ENCODE data around the gene ABCA7.

Gene ABCA7

DNA sequence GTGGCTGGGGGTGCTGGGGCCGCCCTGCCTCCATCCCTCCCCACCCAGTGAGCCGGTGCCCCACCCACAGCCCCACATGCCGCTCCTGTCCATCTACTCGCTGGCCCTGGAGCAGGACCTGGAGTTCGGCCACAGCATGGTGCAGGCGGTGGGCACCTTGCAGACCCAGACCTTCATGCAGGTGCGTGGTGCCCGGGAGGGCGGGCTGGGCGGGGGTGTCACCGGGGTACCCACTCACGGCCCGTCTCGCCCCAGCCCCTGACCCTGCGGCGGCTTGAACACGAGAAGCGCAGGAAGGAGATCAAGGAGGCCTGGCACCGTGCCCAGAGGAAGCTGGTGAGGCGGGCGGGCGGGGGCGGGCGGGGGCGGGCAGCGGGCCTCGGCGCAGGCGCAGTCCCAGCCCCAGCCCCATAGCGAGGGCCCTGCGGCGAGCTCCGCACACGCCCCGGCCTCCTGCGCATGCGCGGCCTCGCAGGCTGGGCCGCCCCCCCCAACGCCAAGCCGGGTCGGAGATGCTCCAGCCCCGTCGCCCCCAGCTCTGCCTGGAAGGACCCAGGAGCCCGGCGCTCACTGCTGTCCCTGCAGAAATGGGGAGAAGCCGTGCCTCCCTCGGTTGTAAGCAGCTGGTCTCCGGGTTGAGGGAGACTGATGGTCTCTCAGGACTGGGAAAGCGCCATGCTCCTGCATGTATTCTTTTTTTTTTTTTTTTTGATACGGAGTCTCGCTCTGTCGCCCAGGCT lies 34.8 kb downstream of the ABCA7 start:
- peak; percentile 91 to 92 for DNase-seq

DNA sequence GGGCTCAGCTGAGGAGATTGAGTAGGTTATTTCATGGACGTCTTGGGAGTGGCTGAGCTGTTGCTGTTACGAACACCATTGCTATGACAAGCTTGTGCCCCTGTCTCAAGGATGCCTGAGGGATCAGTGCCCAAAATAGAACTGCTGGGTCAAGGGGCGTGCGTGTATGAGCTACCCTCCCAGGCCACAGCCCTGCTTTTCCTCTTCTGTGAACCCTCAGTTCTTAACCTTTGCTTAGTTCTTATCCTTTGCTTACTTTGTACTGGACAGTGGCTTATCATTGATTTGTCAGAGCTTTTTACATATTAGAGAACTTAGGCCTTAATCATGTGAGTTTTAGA lies 36.1 kb downstream of the ABCA7 start:
- no peak for DNase-seq

DNA sequence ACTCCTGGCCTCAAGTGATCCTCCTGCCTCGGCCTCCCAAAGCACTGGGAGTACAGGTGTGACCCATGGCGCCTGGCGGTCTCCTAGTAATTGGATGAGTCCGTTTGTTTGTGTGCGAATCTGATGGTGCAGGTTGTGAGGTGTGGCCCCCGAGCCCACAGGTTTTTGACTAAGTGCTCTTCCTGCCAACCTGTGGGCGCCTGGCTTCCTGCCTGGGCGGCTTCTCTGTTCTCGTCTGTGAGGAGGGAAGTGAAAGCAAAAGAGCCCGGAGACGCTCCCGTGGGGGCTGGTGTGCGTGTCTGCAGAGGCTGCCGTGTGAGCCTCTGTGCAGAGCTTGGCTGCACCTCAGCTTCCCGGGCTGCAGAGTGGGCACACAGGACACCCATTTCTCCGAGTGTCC lies 37.0 kb downstream of the ABCA7 start:
- peak; percentile 89 to 93 for DNase-seq

DNA sequence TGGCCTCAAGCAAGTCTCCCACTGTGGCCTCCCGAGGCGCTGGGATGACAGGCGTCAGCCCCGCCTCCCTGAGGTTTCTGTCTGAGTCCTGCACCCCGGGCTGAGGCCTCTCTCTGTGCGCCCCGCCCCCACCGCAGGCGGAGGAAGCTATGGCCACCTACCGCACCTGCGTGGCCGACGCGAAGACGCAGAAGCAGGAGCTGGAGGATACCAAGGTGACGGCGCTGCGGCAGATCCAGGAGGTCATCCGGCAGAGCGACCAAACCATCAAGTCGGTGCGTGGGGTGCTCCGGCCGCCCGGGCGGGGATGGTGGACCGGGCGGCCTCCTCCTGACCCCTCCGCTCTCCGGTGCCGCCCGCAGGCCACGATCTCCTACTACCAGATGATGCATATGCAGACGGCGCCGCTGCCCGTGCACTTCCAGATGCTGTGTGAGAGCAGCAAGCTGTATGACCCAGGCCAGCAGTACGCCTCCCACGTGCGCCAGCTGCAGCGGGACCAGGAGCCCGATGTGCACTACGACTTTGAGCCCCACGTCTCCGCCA lies 39.7 kb downstream of the ABCA7 start:
- no peak for DNase-seq

DNA sequence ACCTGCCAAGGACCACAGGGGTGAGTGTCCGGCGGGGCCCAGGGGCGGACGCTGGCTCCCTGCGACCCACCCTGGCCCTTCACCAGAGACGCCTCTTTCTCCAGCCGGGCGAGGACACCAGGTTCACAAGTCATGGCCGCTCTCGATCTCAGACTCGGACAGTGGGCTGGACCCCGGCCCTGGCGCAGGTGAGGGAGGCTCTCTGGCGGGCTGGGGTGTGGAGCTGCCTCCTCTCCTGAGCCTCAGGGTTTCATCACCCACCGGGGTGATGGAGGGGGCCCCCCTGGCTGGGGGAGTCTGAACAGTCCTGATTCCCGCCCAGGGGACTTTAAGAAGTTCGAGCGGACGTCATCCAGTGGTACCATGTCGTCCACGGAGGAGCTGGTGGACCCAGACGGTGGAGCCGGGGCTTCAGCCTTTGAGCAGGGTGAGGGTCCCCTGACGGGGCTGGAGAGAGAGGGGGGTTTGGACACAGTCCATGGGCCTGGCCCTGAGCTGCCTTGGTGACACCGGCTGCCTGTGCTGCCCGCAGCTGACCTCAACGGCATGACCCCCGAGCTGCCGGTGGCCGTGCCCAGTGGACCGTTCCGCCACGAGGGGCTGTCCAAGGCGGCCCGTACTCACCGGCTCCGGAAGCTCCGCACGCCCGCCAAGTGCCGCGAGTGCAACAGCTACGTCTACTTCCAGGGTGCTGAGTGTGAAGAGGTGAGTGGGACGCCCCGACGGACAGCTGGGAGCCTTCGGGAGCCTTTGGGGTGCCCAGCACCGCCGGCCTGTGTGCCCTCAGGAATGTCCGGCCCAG lies 40.7 kb downstream of the ABCA7 start:
- DNase-seq = no peak

DNA sequence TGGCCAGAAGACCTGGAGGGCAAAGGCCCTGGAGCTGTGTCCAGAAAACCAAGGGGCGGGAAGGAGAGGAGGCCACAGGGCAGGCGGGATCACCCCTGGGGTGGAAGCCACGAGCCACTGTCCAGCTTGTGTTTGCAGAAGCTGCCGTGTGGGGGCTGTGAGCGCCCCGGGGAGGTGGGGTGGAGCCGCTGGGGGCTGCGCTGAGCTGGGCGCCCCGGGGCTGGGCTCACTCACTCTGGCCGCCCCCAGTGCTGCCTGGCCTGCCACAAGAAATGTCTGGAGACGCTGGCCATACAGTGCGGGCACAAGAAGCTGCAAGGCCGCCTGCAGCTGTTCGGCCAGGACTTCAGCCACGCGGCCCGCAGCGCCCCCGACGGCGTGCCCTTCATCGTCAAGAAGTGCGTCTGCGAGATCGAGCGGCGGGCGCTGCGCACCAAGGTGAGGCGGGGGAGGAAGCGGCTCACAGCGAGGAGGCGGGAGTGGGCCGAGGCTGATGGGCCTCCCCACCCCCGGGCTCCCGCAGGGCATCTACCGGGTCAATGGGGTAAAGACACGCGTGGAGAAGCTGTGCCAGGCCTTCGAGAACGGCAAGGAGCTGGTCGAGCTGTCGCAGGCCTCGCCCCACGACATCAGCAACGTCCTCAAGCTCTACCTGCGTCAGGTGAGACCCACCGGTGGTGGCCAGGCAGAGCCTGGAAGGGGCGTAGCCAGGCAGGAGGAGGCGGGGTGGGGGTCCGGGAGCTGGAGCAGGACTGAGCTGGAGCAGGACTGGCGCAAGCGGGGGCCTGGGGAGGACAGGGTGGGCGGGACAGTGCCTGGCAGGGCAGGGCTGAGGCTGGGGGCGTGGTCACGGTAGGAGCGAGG lies 41.6 kb downstream of the ABCA7 start:
- no peak for DNase-seq

DNA sequence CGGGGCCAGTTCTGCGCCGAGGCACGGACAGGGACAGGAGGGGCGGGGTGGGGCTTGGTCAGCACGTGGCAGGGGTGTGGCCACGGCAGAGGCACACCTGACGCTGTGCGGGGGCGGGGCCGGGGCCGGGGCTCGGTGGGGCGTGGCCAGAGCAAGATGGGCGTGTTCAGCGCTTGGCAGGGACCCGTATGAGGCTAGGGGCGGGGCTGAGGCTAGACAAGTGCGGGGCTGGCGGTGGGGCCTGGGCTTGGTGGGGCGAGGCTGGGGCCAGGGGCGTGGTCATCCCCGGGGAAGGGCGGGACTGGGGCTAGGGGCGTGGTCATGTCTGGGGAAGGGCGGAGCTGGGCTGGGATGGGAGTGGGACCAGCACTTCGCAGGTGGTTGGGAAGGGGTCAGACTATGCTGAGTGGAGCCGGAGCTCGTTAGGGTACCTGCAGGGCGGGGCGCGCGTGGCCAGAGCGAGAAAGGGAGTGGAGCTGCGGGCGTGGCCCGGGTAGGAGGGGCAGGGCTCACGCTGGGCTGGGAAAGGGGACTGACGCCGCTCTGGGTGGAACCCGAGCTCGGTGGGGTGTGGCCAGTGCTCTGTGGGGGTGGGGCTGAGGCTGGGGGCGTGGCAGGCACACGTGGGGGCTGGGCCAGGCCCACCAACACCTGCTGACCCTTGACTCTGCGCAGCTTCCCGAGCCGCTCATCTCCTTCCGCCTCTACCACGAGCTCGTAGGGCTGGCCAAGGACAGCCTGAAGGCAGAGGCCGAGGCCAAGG lies 42.4 kb downstream of the ABCA7 start:
- DNase-seq = peak; percentile 69 to 70

DNA sequence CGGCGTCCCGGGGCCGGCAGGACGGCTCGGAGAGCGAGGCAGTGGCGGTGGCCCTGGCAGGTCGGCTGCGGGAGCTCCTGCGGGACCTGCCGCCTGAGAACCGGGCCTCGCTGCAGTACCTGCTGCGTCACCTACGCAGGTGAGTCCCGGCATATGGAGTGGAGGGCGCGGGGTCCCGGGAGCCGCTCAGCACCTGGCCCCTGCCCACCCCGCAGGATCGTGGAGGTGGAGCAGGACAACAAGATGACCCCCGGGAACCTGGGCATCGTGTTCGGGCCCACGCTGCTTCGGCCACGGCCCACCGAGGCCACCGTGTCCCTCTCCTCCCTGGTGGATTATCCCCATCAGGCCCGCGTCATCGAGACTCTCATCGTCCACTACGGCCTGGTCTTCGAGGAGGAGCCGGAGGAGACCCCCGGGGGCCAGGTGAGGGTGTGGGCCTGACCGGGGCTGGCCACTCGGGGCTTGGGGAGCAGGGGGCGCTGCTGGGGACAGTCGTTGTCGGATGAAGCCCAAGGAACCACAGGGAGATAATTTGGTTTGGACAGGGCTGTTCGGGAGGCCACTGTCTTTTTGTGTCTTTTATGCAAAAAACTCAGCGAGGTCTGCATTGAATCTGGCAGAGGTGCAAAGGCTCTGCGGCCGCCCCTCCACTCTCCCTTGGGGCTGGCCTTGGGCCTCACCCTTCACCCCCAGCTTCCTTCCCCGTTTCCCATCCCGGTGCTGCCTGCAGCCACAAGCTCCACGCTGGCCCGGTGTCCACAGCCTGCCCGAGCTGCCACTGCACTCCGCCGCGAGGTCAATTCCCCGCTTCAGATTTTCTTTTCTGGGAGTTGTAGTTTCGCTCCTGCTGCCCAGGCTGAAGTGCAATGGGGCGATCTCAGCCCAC lies 43.3 kb downstream of the ABCA7 start:
- DNase-seq = no peak

DNA sequence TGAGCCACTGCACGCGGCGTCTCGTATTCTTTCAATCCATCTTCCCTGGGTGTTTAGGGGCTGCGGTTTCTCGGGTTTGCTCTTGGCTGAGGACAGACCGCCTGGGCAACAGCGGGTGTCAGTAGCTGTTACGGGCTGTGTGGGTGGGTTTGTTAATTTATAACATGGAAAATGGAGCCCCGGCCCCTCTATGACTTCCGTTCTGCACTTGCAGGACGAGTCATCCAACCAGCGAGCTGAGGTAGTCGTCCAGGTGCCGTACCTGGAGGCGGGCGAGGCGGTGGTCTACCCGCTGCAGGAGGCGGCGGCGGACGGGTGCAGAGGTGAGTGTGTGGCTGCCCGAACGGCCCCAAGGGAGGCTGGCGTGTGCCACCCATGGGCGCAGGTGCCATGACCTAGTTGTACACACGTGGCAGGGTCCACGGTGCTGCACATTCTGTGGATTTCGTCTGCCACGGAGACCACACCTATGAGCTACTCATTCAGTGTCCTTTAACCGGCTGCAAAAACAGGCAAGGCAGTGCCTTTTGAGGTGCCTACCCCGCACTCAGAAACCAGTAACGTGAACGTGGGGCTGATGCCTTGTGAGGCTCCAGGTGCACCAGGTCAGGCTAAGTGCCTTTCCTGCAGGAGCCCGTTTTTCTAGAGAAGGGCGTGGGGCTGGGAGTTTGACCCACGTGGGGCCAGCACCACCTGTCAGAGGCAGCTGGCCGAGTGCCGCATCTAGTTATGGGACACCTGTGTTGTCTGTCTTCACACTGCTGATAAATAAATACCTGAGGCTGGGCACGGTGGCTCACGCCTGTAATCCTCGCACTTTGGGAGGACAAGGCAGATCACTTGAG lies 44.3 kb downstream of the ABCA7 start:
- DNase-seq = no peak

DNA sequence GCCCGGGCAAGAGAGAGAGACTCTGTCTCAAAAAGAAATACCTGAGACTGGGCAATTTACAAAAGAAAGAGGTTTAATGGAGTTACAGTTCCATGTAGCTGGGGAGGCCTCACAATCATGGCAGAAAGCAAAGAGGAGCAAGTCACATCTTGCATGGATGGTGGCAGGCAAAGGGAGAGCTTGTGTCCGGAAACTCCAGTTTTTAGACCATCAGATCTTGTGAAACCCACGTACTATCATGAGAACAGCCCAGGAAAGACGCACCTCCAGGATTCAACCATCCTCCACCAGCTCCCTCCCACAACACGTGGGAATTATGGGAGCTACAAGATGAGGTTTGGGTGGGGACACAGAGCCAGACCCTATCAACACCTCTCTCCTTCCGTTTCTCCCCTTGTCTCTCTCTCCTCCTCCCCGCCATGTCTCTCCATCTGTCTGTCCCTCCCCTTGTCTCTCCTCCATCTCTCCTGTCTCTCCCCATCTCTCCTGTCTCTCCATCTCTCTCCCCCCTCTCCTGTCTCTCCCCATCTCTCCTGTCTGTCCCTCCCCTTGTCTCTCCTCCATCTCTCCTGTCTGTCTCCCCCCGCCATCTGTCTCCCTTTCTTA lies 45.2 kb downstream of the ABCA7 start:
- DNase-seq = no peak

DNA sequence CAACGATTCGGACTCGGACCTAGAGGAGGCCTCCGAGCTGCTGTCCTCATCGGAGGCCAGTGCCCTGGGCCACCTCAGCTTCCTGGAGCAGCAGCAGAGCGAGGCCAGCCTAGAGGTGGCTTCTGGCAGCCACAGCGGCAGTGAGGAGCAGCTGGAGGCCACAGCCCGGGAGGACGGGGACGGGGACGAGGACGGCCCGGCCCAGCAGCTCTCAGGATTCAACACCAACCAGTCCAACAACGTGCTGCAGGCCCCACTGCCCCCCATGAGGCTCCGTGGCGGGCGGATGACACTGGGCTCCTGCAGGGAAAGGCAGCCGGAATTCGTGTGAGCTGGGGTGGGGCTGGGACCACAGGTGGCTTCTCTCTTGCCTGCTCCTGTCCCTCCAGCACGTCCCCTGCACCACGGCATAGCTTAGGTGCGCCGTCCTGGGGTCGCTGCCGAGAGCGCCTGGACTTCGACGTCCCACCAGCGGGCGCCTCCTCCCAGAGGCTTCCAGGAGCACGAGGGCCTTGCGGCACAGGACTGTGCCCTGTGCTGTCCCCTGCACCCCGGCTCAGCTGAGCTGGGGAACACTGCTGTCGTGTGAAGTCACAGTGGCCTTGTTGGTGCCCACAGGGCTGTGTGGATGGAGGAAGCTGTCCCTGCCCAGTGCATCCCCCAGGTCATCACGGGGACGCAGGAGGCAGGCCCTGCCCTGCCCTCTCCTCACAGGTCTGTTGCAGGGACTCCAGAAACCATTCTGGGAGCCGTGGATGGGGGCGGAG lies 46.0 kb downstream of the ABCA7 start:
- DNase-seq = no peak

DNA sequence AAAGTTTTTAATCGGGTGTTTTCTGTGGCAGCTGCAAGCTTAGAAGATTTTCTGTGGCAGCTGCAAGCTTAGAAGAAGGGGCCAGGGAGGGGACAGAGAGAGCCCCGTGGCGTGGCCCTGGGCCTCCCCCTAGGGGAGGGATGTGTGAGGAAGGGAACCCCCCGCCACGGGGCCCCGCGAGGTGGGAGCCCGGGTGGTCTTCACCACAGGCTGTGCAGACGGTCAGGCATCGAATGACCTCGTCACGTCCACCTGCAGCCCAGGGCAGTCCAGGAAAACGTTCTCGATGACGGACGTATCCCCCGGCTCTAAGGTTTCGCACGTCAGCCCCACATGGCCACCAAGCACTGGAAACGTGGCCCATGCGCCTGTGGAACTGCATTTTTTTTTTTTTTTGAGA lies 46.7 kb downstream of the ABCA7 start:
- DNase-seq = no peak

DNA sequence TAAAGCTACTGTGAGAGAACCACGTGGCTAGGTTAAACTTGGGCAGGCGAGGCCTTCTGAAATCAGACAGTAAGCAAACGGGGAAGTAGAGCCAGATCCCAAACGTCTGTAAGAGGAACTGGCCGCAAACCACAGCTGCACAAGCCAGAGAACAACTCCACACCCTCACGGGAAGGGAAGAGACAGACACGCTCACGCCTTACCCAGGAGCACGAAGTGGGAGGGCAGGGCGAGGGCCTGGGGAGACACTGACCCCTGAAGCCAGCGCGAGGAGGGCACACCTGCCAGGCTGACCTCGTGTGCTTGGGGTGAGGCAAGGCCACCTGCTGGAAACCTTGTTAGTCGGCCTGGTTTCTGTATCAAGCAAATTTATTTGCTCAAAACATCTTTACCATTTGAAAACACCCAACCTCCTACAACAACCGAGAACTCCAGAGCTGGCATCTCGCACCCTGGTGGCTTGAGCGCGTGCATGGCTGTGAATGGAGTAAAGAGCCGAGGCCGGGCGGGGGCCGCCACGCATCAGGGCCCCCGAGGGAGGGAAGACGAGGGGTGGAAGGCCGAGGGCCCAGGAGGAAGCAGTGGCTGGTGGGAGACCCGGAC lies 48.0 kb downstream of the ABCA7 start:
- no peak for DNase-seq

DNA sequence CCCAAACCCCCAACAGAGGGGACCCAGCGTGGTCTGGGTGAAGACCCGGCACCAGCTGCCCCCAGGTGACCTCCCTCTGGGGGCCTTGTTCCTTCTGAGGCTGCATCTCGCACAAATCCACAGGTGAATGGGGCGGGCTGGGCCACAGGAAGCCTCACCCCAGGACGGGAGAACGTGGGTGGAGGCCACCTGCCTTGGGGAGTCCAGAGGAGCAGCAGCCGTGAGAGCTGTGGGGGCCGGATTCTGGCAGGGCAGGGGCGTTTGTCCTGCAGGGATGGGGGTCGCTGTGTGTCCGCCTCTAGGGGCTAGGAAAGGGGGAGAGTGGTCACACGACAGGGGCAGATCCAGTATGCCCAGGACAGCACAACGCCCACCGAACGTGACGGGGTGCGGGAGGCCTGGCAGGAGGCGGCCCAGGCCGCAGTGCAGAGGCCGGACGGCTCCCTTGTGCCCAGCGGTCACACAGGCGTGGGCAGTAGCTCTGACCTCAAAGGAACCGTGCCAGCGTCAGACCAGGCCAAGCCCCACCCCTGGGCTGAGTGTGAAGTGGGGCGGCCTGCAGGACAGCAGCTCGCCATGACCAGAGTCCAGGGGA lies 48.6 kb downstream of the ABCA7 start:
- DNase-seq = no peak

DNA sequence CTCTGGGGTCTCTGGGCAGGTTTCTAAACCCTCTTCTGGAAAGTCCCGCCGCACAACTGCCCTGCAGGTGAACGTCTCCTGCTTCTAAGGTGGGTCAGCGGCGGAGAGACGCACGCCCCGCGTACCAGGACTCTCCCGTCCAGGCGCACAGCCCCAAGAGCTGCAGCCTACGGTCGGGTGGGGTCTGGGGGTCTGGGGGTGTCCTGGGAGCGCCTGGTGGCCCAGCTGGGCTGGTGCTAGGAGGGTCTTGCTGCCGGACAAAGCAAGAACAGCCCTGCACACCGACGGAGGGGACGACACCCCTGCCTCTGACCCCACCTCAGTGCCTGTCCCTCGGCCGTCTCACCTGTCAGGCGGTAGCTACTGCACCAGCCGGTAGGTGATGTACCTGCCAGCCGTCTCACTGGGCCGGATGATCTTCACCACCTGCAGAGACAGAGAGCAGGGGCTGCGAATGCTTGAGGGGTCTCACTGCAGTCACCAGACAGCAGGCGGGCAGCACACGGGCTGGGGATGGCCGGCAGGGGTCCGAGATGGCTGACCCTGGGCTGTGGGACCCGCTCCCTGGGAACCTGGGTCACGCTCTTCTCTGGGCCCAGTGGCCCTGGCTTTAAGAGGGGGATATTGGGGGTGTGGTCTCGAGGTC lies 49.3 kb downstream of the ABCA7 start:
- no peak for DNase-seq

DNA sequence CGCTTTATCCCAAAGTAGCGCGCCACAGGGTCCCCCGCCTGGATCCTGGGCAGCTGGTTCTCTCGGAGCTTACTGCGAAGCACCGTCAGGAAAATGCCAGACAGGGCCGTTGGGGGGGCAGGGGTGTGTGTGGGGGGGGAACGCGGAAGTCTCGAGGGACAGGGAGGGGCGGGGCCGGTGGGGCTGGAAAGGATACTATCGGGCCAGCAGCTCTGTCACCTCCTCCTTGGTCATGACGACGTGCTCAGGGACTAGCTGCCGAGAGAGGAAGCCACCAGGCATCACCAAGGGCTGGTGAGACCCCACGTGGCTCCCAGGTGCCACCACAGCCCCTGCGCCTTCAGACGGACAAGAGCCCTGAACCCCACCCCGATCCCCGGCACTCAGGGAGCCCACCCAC lies 50.0 kb downstream of the ABCA7 start:
- DNase-seq = no peak

DNA sequence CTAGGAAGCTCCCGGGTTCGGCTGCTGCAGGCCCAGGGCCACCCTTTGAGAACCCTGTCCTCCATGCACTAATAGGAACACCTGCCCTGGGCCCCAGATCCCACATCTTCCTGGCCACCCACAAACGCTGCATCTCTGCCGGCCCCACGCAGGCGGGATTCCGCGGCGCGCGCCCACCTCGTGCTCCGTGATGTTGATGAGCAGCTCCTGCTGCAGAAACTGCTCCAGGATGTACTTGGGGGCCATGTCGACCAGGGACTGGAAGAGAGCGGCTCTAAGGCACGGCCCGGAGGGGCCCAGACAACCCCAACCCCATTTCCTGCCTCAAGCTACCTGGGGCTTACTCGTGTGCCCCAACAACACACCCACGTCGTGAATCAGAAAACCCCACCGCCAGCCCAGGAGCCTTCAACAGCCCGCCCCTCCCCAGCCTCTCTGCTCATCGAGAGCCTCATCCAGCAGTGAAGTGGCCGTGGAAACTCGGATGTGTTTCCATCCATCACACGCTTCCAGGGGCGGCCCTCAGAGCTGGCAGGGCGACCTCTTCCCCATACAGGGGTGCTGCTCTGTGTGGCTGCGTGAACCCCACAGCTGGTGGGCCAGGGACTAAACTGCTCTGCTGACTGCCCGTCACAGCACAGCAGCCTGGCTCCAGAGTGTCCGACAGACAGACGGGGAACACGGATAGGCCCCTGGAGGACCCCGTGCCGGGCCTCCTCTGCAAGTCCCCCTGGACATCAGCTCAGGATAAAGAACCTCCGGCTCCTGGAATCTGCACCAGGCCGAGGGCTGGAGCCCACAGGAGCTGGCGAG lies 51.0 kb downstream of the ABCA7 start:
- no peak for DNase-seq

All from activated CD4-positive, alpha-beta T cell treated with anti-CD3 and anti-CD28 coated beads, Interleukin-2, amount 50 U/mL, for 4 hours (primary cell).